ENCODE data around the gene ERCC2.

DNA sequence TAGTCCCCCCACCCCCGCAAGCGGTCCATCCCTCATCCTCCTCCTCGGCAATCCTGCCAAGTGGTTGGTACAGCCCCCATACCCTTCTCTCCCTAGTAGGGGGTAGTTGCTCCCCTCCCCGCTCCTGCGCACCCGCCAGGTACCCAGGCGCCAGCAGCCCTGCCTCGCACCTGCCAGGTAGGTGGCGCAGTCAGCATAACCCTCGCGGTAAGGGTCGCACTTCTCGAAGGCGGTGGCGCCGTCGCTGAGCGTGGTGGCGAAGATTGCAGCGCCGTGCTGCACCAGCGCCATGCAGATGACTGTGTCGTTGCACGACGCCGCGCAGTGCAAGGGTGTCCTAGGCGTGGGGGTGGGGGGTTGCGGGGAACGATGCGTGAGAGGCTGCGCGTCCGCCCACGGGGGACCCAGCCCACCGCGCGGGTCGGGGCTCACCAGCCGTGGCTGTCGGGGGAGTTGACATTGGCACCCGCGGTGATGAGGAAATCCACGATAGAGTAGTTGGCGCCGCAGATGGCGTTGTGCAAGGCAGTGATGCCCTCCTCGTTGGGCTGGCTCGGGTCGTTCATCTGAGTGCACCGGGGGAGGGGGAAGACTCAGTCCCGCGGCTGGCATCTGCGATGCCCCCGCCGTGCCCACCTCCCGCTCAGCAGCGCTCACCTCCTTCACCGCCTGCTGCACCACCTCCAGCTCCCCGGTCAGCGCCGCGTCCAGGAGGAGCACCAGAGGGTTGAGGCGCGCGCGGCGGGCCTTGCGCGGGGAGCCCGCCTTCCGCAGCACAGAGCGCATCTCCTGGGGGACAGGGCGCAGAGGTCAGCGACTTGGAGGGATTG is 15.2 kb upstream of the ERCC2 start:
- TF ChIP-seq, protein P1, sequence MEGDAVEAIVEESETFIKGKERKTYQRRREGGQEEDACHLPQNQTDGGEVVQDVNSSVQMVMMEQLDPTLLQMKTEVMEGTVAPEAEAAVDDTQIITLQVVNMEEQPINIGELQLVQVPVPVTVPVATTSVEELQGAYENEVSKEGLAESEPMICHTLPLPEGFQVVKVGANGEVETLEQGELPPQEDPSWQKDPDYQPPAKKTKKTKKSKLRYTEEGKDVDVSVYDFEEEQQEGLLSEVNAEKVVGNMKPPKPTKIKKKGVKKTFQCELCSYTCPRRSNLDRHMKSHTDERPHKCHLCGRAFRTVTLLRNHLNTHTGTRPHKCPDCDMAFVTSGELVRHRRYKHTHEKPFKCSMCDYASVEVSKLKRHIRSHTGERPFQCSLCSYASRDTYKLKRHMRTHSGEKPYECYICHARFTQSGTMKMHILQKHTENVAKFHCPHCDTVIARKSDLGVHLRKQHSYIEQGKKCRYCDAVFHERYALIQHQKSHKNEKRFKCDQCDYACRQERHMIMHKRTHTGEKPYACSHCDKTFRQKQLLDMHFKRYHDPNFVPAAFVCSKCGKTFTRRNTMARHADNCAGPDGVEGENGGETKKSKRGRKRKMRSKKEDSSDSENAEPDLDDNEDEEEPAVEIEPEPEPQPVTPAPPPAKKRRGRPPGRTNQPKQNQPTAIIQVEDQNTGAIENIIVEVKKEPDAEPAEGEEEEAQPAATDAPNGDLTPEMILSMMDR (IDR thresholded peaks at IDR 0.05), result no peak
- no peak for TF ChIP-seq POLR2A (IDR thresholded peaks at IDR 0.05)

Measured in ovary (tissue), 3 donors.